ENCODE data around the gene COL6A5.
"Not testable (repeated sequence)": the region's sequence is repeated elsewhere in the genome, so short reads cannot be mapped to it uniquely, and the experiment has no call there.

Gene COL6A5

DNA sequence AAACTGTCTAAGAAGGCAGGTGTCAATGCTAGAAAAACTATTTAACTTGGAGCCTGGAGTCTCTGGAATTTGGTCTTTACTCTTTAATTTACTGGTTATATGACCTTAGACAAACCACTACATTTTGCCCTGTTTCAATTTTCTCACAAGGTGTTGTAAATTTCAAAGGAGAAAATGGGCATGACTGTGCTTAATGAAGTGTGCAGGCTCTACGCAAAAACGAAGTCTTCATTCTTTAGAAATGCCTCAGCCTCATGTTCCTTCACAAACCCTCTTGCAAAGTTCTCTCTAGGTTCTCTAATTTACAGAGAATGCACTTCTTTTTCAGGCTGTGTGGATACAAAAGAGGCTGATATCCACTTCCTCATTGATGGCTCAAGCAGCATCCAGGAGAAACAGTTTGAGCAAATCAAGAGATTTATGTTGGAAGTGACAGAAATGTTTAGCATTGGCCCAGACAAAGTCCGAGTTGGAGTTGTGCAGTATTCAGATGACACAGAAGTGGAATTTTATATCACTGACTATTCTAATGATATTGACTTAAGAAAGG lies 39.1 kb downstream of the COL6A5 start:
- no peak for DNase-seq (ENCODE audit: low read depth)

DNA sequence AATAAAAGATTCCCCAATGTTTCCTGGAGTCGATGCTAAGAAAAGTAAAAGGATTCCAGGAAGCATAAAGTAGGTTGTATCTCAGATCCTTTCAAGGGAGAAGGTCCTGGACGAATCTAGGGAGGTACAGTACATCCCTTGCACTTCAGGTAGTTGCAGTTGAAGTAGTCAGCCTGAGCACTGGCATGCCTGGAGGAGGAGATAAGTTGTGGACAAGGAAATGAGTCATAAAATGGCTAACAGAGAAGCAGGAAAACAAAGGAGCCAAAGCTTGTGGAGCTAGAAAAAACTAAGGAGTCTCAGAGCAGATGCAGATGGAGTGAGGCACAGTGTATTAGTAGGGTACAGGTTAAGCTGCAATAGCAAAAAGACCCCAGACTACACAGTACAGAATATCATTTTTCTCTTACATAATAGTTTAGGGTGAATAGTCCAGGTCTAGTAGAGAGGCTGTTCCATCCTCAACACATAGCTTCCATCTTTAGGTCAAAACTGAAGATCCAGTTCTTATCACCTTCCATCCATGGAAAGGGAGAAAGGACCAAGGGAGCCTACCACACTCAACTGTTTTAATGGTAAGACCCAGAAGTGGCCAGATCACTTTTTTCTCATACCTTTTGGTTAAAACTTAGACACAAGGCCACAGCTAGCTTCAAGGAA lies 41.3 kb downstream of the COL6A5 start:
- no peak for DNase-seq (ENCODE audit: low read depth)

- DNase-seq (ENCODE audit: low read depth), result no peak
These were observed 44.4 kb downstream of the COL6A5 start for GRCh38 chr3:130389743-130390478.

GRCh38 chr3:130392266-130392665 lies 46.8 kb downstream of the COL6A5 start:
- no peak for DNase-seq (ENCODE audit: low read depth)

GRCh38 chr3:130393594-130393993 lies 48.1 kb downstream of the COL6A5 start:
- no peak for DNase-seq (ENCODE audit: low read depth)

- DNase-seq (ENCODE audit: low read depth), result no peak
These were observed 49.9 kb downstream of the COL6A5 start for GRCh38 chr3:130395331-130395730.

GRCh38 chr3:130395916-130396315 lies 50.4 kb downstream of the COL6A5 start:
- no peak for DNase-seq (ENCODE audit: low read depth)

GRCh38 chr3:130404401-130404800 lies 58.9 kb downstream of the COL6A5 start:
- no peak for DNase-seq (ENCODE audit: low read depth)

DNA sequence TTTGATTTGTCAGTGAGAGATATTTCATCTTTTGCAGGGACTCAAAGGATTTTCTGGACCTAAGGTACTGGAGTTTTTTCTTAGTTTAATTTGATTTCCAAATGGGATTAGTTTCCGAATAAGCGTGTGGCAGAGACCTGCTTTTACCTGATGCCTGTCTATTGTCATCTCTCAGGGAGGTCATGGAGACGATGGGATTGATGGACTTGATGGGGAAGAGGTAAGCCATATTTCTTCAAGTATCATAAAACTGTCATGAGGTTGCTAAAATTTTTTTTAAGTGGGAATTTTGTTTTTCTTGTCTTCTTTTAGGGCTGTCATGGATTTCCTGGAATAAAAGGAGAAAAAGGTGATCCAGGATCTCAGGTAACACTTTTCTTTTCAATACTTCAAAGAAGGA lies 60.5 kb downstream of the COL6A5 start:
- DNase-seq (ENCODE audit: low read depth), result no peak

- not testable (repeated sequence) for DNase-seq (ENCODE audit: low read depth)
These were observed 62.8 kb downstream of the COL6A5 start for GRCh38 chr3:130408253-130408652.

DNA sequence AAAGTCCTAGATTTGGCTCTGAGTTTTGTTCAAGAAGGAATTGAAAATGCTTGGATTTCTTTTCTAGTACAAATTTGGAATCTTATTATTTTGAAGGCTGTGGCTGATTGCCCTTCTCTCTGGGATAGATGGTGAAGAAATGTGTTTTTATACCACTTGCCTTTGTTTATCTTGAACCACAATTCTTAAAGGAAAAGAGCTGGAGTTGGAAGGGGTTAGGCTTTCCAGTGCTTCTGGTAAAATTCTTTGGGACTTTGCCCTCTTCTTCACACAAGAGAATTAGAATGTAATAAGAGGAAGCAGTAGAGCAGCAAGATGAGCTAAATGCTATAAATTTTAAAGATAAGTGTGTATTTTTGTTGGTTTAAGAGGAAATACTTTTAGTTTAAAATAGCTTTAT lies 65.8 kb downstream of the COL6A5 start:
- no peak for DNase-seq (ENCODE audit: low read depth)

DNA sequence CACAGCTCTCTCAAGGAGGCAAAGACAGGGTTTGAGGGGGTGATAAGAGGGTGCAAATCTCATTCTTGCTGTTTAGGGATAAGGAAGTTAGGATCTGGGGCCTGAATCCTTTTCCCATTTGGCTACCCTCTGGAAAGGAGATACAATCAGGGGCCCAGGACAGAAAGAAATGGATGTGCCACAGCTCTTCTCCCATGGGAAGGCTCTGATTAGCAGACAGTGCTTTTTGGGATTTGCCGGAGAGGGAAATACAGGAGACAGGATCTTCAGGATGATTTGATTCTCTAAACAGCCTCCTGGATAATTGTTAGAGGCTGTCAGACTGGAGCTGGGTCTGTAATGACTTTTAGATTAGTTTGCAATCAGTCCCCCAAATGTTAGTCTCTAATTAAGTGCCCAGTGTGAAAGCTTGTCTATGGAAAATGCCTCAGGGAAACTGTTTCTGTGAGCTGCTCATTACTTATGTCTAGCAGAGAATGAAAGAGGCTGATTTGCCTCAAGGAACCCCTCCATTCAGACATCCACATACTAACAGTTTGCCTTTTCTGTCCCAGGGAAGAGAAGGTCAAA lies 67.6 kb downstream of the COL6A5 start:
- DNase-seq (ENCODE audit: low read depth), result no peak

DNA sequence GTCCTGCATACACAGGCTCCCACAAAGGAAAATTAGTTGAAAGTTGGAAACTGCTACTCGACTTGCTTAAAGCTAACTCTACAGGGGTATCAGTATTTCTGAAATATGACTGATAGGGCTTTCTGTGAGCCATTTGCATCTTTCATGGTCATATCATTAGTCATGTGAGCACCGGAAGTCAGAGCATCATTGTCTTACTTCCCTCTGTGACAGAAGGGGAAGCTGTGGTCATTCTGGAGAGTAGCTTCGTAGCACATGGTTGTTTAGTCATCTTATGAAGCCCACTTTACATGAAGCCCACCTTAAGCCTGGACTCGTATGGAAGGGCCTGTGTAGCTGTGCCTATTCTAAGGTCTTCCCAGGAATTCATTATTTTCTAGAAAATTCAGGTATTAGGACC lies 69.0 kb downstream of the COL6A5 start:
- DNase-seq (ENCODE audit: low read depth), result no peak

DNA sequence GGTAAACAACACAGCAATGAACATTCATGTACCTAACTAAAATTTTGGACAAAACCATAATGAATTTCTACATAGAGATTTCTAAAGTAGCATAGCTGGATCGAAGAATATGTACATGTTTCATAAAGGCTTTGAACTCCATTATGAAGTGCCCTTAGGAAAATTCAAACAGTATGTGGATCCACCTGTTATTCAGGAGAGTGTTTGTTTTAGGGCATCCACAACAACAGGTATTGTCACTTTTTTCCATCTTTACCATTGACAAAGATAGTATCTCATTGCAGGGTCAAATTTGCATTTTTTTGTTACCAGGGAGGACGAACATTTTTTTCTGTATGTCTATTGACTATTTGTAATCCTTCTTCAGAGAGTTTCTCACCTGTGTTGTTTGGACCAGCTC lies 75.0 kb downstream of the COL6A5 start:
- DNase-seq (ENCODE audit: low read depth), result no peak

DNA sequence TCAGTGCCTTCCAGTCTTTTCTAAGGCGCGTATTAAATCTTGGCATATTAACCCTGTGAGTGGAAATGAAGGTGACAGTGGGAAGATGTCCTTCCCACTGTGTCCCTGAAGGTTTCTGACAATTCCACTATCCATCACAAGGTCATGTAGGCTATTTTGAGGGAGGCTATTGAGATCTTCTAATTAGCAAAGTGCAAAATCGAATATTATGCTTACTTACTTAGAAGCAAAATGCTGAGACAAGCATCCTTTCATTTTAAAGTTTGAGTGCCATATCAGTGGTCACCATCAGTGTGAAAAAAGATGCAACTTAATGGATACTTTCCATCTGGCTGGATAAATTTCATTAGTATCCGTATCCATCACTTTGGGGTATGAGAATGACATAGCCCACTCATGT lies 77.6 kb downstream of the COL6A5 start:
- no peak for DNase-seq (ENCODE audit: low read depth)

- DNase-seq (ENCODE audit: low read depth), result no peak
These were observed 79.4 kb downstream of the COL6A5 start for GRCh38 chr3:130424837-130425236.

DNA sequence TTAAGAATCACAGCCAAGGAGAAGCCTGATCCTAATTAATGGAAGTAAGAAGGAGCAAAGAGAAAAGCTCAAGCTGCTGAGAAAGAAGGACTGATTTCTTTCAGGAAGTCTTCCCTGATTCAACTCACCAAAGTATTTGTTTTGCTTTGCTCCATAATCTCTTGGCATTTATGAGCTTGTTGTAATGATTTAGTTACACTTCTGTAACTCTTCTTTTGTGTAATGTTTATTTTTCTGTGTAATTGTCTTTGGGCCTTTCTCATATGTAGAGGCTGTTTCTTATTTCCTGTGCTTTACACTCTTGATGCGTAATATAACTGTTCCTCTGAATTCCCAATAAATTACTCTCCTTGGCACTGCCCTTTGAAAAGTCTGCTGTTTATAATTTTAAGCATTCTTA lies 80.0 kb downstream of the COL6A5 start:
- no peak for DNase-seq (ENCODE audit: low read depth)

DNA sequence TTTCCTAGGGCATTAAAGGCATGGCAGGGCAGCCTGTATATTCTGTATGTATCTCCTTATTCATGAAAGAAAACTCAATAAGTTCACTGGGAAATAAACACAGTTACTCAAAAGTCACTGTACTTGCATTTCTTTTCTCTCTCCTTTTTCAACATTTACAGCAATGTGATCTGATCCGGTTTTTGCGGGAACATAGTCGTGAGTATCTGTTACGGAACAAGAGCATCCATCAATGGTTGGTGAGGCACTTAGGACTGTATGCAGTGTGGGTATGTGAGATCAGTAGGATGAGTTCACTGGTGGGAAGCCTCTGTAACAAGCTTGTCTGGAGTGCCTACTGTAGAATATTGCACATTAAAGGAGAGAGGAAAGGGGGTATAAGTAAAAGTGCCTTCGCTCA lies 80.7 kb downstream of the COL6A5 start:
- no peak for DNase-seq (ENCODE audit: low read depth)

DNA sequence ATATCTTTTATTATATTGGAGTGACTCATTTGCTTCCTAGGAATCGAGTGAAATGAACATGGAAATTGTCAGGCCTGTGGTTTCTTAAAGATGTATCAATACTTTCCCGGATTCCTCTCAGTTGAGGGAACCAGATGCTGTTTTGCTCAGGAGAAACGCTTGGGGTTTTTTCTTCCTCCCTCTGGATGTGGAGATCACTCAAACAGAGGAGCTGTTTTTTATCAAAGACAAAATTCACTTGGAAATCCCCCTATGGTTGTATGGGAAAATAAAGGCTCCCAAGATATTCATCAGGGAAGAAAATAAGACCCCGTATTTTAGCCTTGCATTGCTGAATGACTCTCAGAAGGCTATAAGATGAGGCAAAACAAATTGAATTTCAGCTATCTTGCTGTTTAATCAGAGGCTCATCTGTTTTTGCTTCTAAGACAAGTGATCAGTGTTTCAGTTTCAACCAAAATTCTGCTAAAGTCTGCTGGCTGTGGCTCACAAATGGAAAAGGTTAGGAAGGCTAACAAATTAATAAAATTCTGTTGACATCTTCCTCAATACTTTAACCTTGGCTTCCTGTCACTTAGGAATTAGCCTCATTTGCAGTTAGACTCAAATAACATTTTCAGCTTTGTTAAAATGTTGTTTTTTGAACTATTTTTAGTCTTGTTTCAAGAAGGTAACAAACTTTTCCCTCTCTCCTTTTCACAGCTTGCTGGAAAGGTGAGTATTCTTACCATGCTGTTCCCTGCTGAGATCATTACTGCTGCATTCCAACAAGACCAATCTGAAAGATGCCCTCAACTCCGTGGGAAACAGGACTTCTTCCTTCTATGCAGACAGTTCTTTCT lies 83.6 kb downstream of the COL6A5 start:
- no peak for DNase-seq (ENCODE audit: low read depth)

- no peak for DNase-seq (ENCODE audit: low read depth)
These were observed 84.2 kb downstream of the COL6A5 start for GRCh38 chr3:130429713-130430023.

- no peak for DNase-seq (ENCODE audit: low read depth)
These were observed 84.8 kb downstream of the COL6A5 start for GRCh38 chr3:130430266-130430665.

DNA sequence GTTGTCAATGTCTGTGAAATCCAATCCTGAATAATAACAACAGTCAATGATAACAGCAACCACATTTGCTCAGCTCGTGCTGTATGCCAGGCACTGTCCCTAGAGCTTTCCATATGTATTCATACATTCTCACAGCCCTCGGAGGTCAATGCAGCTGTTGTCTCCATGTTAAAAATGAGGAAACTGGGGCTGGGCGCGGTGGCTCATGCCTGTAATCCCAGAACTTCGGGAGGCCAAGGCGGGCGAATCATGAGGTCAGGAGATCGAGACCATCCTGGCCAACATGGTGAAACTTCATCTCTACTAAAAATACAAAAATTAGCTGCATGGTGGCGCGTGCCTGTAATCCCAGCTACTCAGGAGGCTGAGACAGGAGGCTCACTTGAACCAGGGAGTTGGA lies 86.6 kb downstream of the COL6A5 start:
- not testable (repeated sequence) for DNase-seq (ENCODE audit: low read depth)

DNA sequence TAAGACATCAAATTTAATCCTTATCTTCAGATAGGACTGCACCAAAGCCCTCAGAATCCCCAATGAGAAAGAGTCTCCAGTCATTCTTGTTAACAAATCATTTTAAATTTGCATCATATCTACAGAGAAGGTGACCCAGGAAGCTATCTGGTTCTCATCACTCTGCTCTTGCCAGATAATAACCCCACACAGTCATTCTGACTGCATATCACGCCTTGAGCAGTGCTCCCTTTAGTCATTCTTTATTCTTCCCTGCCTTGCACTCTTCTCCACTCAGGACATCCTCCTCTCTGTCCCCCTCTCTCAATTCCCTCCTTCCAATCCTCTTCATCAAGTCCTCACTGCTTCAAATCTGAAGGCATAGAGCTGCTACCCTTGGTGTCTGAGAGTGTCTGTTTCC lies 87.8 kb downstream of the COL6A5 start:
- no peak for DNase-seq (ENCODE audit: low read depth)

All from stimulated activated CD8-positive, alpha-beta memory T cell treated with anti-CD3 and anti-CD28 coated beads, Interleukin-7, amount 100 ng/mL, for 24 hours (primary cell).